ENCODE results near the gene ABCD1.

DNA sequence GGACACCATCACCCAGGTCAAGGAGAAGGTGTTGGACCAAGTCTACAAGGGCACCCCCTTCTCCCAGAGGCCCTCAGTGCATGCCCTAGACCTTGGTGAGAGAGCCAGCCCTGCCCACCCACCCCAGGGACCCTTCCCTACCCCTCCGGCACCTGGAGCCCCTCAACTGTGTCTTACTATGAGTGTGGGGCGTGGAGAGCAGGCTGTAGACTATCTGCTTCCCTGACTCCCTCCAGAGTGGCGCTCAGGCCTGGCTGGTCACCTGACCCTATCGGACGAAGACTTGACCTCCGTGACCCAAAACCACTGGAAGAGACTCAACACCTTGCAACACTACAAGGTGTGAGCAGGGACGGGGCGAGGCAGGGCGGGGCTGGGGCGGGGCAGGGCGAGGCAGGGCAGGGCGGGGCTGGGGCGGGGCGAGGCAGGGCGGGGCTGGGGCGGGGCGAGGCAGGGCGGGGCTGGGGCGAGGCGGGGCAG is 51.5 kb downstream of the ABCD1 start:
- no peak for TF ChIP-seq CTCF (IDR thresholded peaks at IDR 0.05; ENCODE audit: low read length)
- TF ChIP-seq EZH2 (IDR thresholded peaks at IDR 0.05; ENCODE audit: borderline replicate concordance, low read length) = no peak

Data from OCI-LY1 (cell line).